Liver (tissue), 9 donors: ENCODE measurements around the gene CREB5. TPM values are rescaled to one million over a fixed set of nuclear protein-coding genes. Genes with fewer than 3 reads are reported as not detected.

Experiments
- DNase-seq: peaks from one replicate; pipeline ENCODE4 v3.0.0-alpha.2; 2017; ENCODE audit warnings: low spot score
- H3K27ac ChIP-seq, 2 donors: one replicate each; pipeline ENCODE4 v1.7.0; 2013; ENCODE audit warnings: inconsistent platforms in 2 of 2, low read length in 2 of 2, control low read depth in 1 of 2, low read depth in 1 of 2, mild to moderate bottlenecking in 1 of 2
- H3K27me3 ChIP-seq, 4 donors: one replicate each; pipeline versions ENCODE4 v1.6.1 to v1.7.0; 2013; ENCODE audit warnings: low read length in 3 of 4, inconsistent platforms in 1 of 4, mild to moderate bottlenecking in 1 of 4, moderate library complexity in 1 of 4; ENCODE audit not compliant: control insufficient read depth in 4 of 4, insufficient read depth in 4 of 4
- H3K36me3 ChIP-seq, 4 donors: one replicate each; pipeline versions ENCODE4 v1.6.1 to v1.7.0; 2013; ENCODE audit warnings: low read length in 3 of 4, mild to moderate bottlenecking in 3 of 4, low read depth in 1 of 4, moderate library complexity in 1 of 4; ENCODE audit not compliant: control insufficient read depth in 4 of 4, insufficient read depth in 3 of 4
- H3K4me1 ChIP-seq, 4 donors: one replicate each; pipeline versions ENCODE4 v1.6.1 to v1.7.0; 2013; ENCODE audit warnings: low read length in 3 of 4, mild to moderate bottlenecking in 3 of 4, moderate library complexity in 1 of 4; ENCODE audit not compliant: control insufficient read depth in 4 of 4, insufficient read depth in 4 of 4
- H3K4me3 ChIP-seq, 3 donors: one replicate each; pipeline versions ENCODE4 v1.6.1 to v1.7.0; 2013; ENCODE audit warnings: low read length in 3 of 3, control low read depth in 1 of 3, low read depth in 1 of 3, mild to moderate bottlenecking in 1 of 3
- H3K9ac ChIP-seq, 2 donors: one replicate each; pipeline ENCODE4 v1.7.0; 2013; ENCODE audit warnings: low read length in 2 of 2, mild to moderate bottlenecking in 2 of 2, moderate library complexity in 2 of 2, control low read depth in 1 of 2, low read depth in 1 of 2
- H3K9me3 ChIP-seq, 4 donors: one replicate each; pipeline versions ENCODE4 v1.6.1 to v1.7.0; 2013; ENCODE audit warnings: low read length in 3 of 4; ENCODE audit not compliant: control insufficient read depth in 4 of 4
- ATF3 ChIP-seq: IDR thresholded peaks from 2 replicates; pipeline ENCODE4 v1.6.1; 2016; ENCODE audit warnings: antibody characterized with exemption
- CTCF ChIP-seq: fragments of 150-350 bp; IDR thresholded peaks from 2 replicates; pipeline ENCODE4 v1.5.1; 2017; ENCODE audit warnings: improper control_type of control experiment, low read depth, low read length; ENCODE audit not compliant: missing input control
- EGR1 ChIP-seq, 2 donors: IDR thresholded peaks; 2 replicates each; pipeline ENCODE4 v1.6.1; 2016 to 2018; ENCODE audit warnings: antibody characterized with exemption in 2 of 2, low read depth in 2 of 2
- FOXA1 ChIP-seq: IDR thresholded peaks from 2 replicates; pipeline ENCODE4 v1.6.1; 2016; ENCODE audit warnings: antibody characterized with exemption
- GABPA ChIP-seq, 2 donors: IDR thresholded peaks in 1 of 2; conservative IDR thresholded peaks in 1 of 2; 2 replicates each; pipeline ENCODE4 v1.6.1; 2016; ENCODE audit warnings: antibody characterized with exemption in 2 of 2, mild to moderate bottlenecking in 1 of 2, moderate library complexity in 1 of 2
- HNF4G ChIP-seq: IDR thresholded peaks from 2 replicates; pipeline ENCODE4 v1.6.1; 2016; ENCODE audit warnings: antibody characterized with exemption
- JUND ChIP-seq, 2 donors: IDR thresholded peaks; 2 replicates each; pipeline ENCODE4 v1.6.1; 2016; ENCODE audit warnings: antibody characterized with exemption in 2 of 2
- NR2F2 ChIP-seq: IDR thresholded peaks from 2 replicates; pipeline ENCODE4 v1.6.1; 2016; ENCODE audit warnings: antibody characterized with exemption
- RAD21 ChIP-seq, 2 donors: IDR thresholded peaks; 2 replicates each; pipeline ENCODE4 v1.6.1; 2016; ENCODE audit warnings: antibody characterized with exemption in 2 of 2, mild to moderate bottlenecking in 2 of 2
- REST ChIP-seq: IDR thresholded peaks from 2 replicates; pipeline ENCODE4 v1.6.1; 2016; ENCODE audit warnings: antibody characterized with exemption, mild to moderate bottlenecking
- SP1 ChIP-seq: IDR thresholded peaks from 2 replicates; pipeline ENCODE4 v1.6.1; 2018; ENCODE audit warnings: antibody characterized with exemption, mild to moderate bottlenecking
- ZBTB33 ChIP-seq: IDR thresholded peaks from 2 replicates; pipeline ENCODE4 v1.6.1; 2016; ENCODE audit warnings: antibody characterized with exemption
- WGBS: extraction: QIAGEN DNeasy Blood & Tissue Kit; methylation state at CpG from one replicate; pipeline ENCODE4 v1.1.7; 2013; 5-methylcytosine and 5-hydroxymethylcytosine counted together
- polyA plus RNA-seq, 2 donors: library from polyadenylated mRNA; stranded (reverse) in 1 of 2; unstranded in 1 of 2; fragments of 200-250 nt in 1 of 2; fragments of >200 nt in 1 of 2; fragmentation: Nextera tagmentation in 1 of 2; extraction: Ambion mirVana in 1 of 2; gene quantifications; one replicate each; pipeline versions ENCODE4 v1.2.1 to v1.2.3, GENCODE V29; 2013 to 2015
- total RNA-seq, 2 donors: library from RNA; depleted of rRNA; stranded (reverse); fragments of >200 nt; gene quantifications; one replicate each; pipeline ENCODE4 v1.2.3, GENCODE V29; 2014
- donor health status: healthy.
- donor health status: healthy.
- donor health status: healthy.
- donor health status: healthy.
- donor health status: healthy.

Gene CREB5
- total and polyA plus RNA-seq, 4 donors, result 0.25 to 0.92 (median 0.67) TPM

- DNase-seq, result no peak
- Histone ChIP-seq H3K4me3 (no peak overlapping the region), H3K27ac (no peak overlapping the region), H3K9ac (no peak overlapping the region), H3K27me3 (peaks cover 0 to 5% (median 2%) of the 10 kb centered on the region in 4 donors), H3K36me3 (no peaks in the 10 kb centered on the region), H3K4me1 (no peaks in the 10 kb centered on the region), H3K9me3 (no peaks in the 10 kb centered on the region)
- no peak for TF ChIP-seq REST
- TF ChIP-seq GABPA (IDR thresholded peaks at IDR 0.05 in 1 of 2, conservative IDR thresholded peaks at IDR 0.05 in 1 of 2), result no peak
- TF ChIP-seq ZBTB33, result no peak
- no peak for TF ChIP-seq EGR1 (IDR thresholded peaks at IDR 0.05; ENCODE audit: low read depth in 2 of 2)
- no peak for TF ChIP-seq ATF3
- no peak for TF ChIP-seq SP1
- TF ChIP-seq NR2F2, result no peak
- no peak for TF ChIP-seq HNF4G
- TF ChIP-seq FOXA1, result no peak
- no peak for TF ChIP-seq CTCF
- 77% methylated on average over 7 of the region's 7 CpGs for WGBS
Measured at GRCh38 chr7:28532181-28532580, 119.9 kb downstream of the CREB5 start.

- H3K27me3 ChIP-seq, result peaks cover 0 to 5% (median 2%) of the 10 kb centered on the region in 4 donors
- 90% methylated on average over 8 of the region's 8 CpGs for WGBS
- H3K9ac ChIP-seq, result no peak overlapping the region
Measured at GRCh38 chr7:28533267-28533666, 120.9 kb downstream of the CREB5 start.

More at GRCh38 chr7:28533267-28533666, 120.9 kb downstream of the CREB5 start:
- TF ChIP-seq GABPA (IDR thresholded peaks at IDR 0.05 in 1 of 2, conservative IDR thresholded peaks at IDR 0.05 in 1 of 2) (no peak), ZBTB33 (no peak), RAD21 (IDR thresholded peaks at IDR 0.05) (no peak), JUND (IDR thresholded peaks at IDR 0.05) (no peak)
- Histone ChIP-seq H3K4me1 (no peaks in the 10 kb centered on the region), H3K9me3 (no peaks in the 10 kb centered on the region), H3K4me3 (no peak overlapping the region), H3K36me3 (no peaks in the 10 kb centered on the region), H3K27ac (no peak overlapping the region)
- DNase-seq, result no peak
